Fibroblast of lung (primary cell): ENCODE results near the gene C10orf67.

Experiments
- CTCF ChIP-seq, 2 donors: IDR thresholded peaks in 1 of 2; conservative IDR thresholded peaks in 1 of 2; 1 replicate in 1 of 2; 2 replicates in 1 of 2; pipeline ENCODE4 v1.5.1; 2011 to 2012; ENCODE audit warnings: low read length in 2 of 2, control low read depth in 1 of 2, inconsistent platforms in 1 of 2, low read depth in 1 of 2, mild to moderate bottlenecking in 1 of 2
- EZH2 ChIP-seq: IDR thresholded peaks from 2 replicates; pipeline ENCODE4 v1.5.1; 2012; ENCODE audit warnings: low read length, control low read depth, mild to moderate bottlenecking; ENCODE audit errors: missing control alignments

GRCh38 chr10:23318359-23318758, 26.2 kb downstream of the C10orf67 start:
- TF ChIP-seq CTCF (conservative IDR thresholded peaks at IDR 0.05 in 1 of 2, IDR thresholded peaks at IDR 0.05 in 1 of 2; ENCODE audit: low read depth in 1 of 2, low read length in 2 of 2): no peak
- no peak for TF ChIP-seq EZH2
